CD4-positive, alpha-beta memory T cell (primary cell): ENCODE measurements around the gene ARL6IP4. TPM values are rescaled to one million over a fixed set of nuclear protein-coding genes. Genes with fewer than 3 reads are reported as not detected.

ENCODE experiments used
- CTCF ChIA-PET: fragments of 350-600 bp; sonication (Branson Sonifier 250); formaldehyde crosslinking; loops from one replicate; lab custom pipeline; 2021; ENCODE audit warnings: inconsistent platforms; ENCODE audit not compliant: partially characterized antibody; lab: Charles Lee
- POLR2A ChIA-PET: fragments of 350-600 bp; sonication (Branson Sonifier 250); formaldehyde crosslinking; loops from one replicate; lab custom pipeline; 2021; ENCODE audit not compliant: partially characterized antibody; lab: Charles Lee
- DNase-seq, 5 donors: peaks; one replicate each; pipeline versions ENCODE4 v3.0.0 to v3.0.0-alpha.2; 2020 to 2022; ENCODE audit warnings: mixed read lengths in 1 of 5
- H3K27ac ChIP-seq: one replicate; pipeline ENCODE4 v1.7.0; 2013; ENCODE audit warnings: low read depth, low read length
- H3K27me3 ChIP-seq: 2 replicates; pipeline ENCODE4 v1.7.0; 2013; ENCODE audit warnings: mild to moderate bottlenecking, low read length, moderate library complexity; ENCODE audit not compliant: insufficient read depth
- H3K36me3 ChIP-seq: 2 replicates; pipeline ENCODE4 v1.7.0; 2013; ENCODE audit warnings: mild to moderate bottlenecking, low read length, moderate library complexity; ENCODE audit not compliant: insufficient read depth
- H3K4me1 ChIP-seq: 2 replicates; pipeline ENCODE4 v1.7.0; 2013; ENCODE audit warnings: mild to moderate bottlenecking, low read length, moderate library complexity; ENCODE audit not compliant: insufficient read depth
- H3K4me3 ChIP-seq, 2 donors: one replicate each; pipeline ENCODE4 v1.7.0; 2013; ENCODE audit warnings: low read length in 2 of 2, mild to moderate bottlenecking in 1 of 2
- H3K9me3 ChIP-seq, 2 donors: one replicate each; pipeline ENCODE4 v1.7.0; 2013; ENCODE audit warnings: low read length in 2 of 2, control low read depth in 1 of 2; ENCODE audit not compliant: control insufficient read depth in 1 of 2
- H3K27ac Mint-ChIP-seq, 7 donors: one replicate each; pipeline ENCODE4 v1.8.0; 2020 to 2021; ENCODE audit warnings: mixed read lengths in 7 of 7, mild to moderate bottlenecking in 6 of 7, inconsistent platforms in 3 of 7, moderate library complexity in 3 of 7
- H3K27me3 Mint-ChIP-seq, 2 donors: one replicate each; pipeline ENCODE4 v1.8.0; 2020 to 2021; ENCODE audit warnings: mixed read lengths in 2 of 2
- H3K36me3 Mint-ChIP-seq, 2 donors: one replicate each; pipeline ENCODE4 v1.8.0; 2020 to 2021; ENCODE audit warnings: mixed read lengths in 2 of 2, inconsistent platforms in 1 of 2, mild to moderate bottlenecking in 1 of 2
- H3K4me1 Mint-ChIP-seq, 4 donors: one replicate each; pipeline ENCODE4 v1.8.0; 2020 to 2021; ENCODE audit warnings: mixed read lengths in 4 of 4, mild to moderate bottlenecking in 1 of 4
- H3K4me3 Mint-ChIP-seq, 8 donors: one replicate each; pipeline ENCODE4 v1.8.0; 2020 to 2021; ENCODE audit warnings: mixed read lengths in 8 of 8, mild to moderate bottlenecking in 7 of 8, moderate library complexity in 6 of 8, inconsistent platforms in 3 of 8
- H3K9me3 Mint-ChIP-seq, 8 donors: one replicate each; pipeline ENCODE4 v1.8.0; 2020 to 2021; ENCODE audit warnings: mixed read lengths in 8 of 8, mild to moderate bottlenecking in 5 of 8, inconsistent platforms in 3 of 8, moderate library complexity in 1 of 8
- intact Hi-C: fragments of 100-400 bp; cut with micrococcal nuclease; formaldehyde crosslinking; loops from one replicate; pipeline ENCODE4 v1.15.1; 2023
- polyA plus RNA-seq, 2 donors: library from polyadenylated mRNA; unstranded; fragments of 300-500 nt; fragmentation: Illumina TruSeq; gene quantifications; one replicate each; pipeline ENCODE4 v1.2.3, GENCODE V29; 2021
- total RNA-seq, 2 experiments: library from RNA; stranded (reverse); gene quantifications; one replicate each; pipeline ENCODE4 v1.2.3, GENCODE V29; 2021

Gene ARL6IP4
- total and polyA plus RNA-seq, 4 experiments from 2014 or later = 159 to 252 (median 182) TPM

GRCh38 chr12:122949405-122949804 lies 31.1 kb upstream of the ARL6IP4 start:
- intact Hi-C loops = no loop called here
- Mint-ChIP-seq H3K9me3 (no peaks in the 10 kb centered on the region), H3K36me3 (no peaks in the 10 kb centered on the region), H3K4me3 (no peak overlapping the region), H3K4me1 (peaks cover 5 to 17% (median 12%) of the 10 kb centered on the region in 4 donors), H3K27me3 (no peaks in the 10 kb centered on the region), H3K27ac (no peak overlapping the region)
- Histone ChIP-seq H3K4me3 (no peak overlapping the region), H3K4me1 (peaks cover 11% of the 10 kb centered on the region), H3K9me3 (no peaks in the 10 kb centered on the region), H3K27ac (no peak overlapping the region), H3K27me3 (no peaks in the 10 kb centered on the region), H3K36me3 (no peaks in the 10 kb centered on the region)
- ChIA-PET POLR2A (interaction anchor here (0.9 kb wide), 1 partner anchor 61 kb away, joined by 3 read pairs; no protein-coding TSS in a partner anchor), CTCF (interaction anchor here (0.9 to 17.2 kb wide), 7 partner anchors 52 to 156 kb away, joined by 3 to 268 read pairs (median 5); partner anchors contain the start of gene VPS37B)
- no peak for DNase-seq

DNA sequence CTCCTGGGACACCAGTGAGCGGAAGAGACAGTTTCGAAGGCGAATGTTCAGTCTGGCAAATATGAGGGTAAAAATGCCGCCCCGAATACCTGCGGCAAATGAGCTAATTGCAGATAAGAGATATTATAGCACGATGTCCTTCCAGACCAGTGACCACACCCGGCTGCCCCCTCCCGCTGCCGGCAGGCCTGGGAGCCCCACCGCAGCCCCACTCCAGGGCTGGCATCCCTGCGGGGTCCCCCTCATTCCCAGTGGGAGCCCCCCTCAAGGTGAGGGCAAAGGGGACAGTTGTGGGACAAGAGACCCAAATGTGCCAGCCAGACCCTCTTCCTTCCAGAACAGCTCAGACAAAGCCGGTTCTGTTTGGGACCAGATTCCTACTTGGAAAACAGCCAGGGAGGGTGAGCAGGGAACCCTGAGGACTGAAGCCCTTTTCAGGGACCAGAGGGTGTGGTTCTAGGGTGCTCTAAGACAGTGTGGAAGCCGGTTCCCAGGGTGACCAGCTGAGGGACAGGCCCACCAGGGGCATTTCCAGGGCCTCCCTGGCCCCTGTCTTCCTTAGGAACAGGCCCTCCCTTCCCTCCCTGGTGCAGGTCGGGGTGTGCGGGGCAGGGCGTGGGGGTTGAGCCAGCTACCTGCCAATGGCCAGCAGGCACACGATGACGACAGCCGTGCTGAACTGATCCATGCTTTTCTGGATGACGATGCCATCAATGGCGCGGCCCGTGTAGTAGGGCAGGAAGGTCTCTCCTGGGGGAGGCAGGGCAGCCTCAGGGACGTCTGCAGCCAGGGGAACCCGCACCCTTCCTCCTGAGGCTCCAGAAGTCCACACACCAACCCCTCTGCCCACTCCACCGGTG lies 30.4 kb upstream of the ARL6IP4 start:
- Mint-ChIP-seq H3K27ac (no peak overlapping the region), H3K9me3 (no peaks in the 10 kb centered on the region), H3K27me3 (no peaks in the 10 kb centered on the region), H3K36me3 (no peaks in the 10 kb centered on the region), H3K4me1 (peaks cover 5 to 17% (median 12%) of the 10 kb centered on the region in 4 donors), H3K4me3 (no peak overlapping the region)
- ChIA-PET POLR2A (interaction anchor here (0.6 to 1.1 kb wide), 4 partner anchors 51 to 62 kb away, joined by 3 read pairs; no protein-coding TSS in a partner anchor), CTCF (interaction anchor here (0.9 to 17.2 kb wide), 6 partner anchors 53 to 157 kb away, joined by 3 to 268 read pairs (median 18); partner anchors contain the start of gene VPS37B)
- Histone ChIP-seq H3K9me3 (no peaks in the 10 kb centered on the region), H3K4me1 (peaks cover 11% of the 10 kb centered on the region), H3K27me3 (no peaks in the 10 kb centered on the region), H3K36me3 (no peaks in the 10 kb centered on the region), H3K4me3 (no peak overlapping the region), H3K27ac (no peak overlapping the region)
- intact Hi-C loops = loop anchor here (5.0 kb wide), 1 partner anchor 53 kb away; the partner anchor contains the start of gene VPS37B
- no peak for DNase-seq

DNA sequence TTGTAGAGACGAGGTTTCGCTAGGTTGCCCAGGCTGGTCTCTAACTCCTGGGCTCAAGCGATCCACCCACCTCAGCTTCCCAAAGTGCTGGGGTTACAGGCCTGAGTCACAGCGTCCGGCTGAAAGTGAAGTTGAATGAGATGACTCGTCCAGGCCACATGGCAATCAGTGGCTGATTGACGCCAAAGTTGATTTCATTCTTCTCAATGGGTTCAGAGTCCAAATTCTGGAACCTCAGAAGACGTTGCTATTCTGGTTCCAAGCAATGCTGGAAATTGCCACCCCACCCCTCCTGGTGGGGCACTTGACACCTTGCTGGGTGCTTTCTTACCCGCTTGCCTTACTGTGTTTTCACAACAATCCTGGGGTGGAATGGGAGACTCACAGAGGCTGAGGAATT lies 29.1 kb upstream of the ARL6IP4 start:
- H3K4me3 Mint-ChIP-seq = no peak overlapping the region
- intact Hi-C loops = loop anchor here (5.0 kb wide), 1 partner anchor 54 kb away; the partner anchor contains the start of gene VPS37B

GRCh38 chr12:122951979-122952892 lies 28.2 kb upstream of the ARL6IP4 start:
- no peak overlapping the region for H3K4me3 Mint-ChIP-seq
- Histone ChIP-seq H3K4me1 (peaks cover 6% of the 10 kb centered on the region), H3K9me3 (no peaks in the 10 kb centered on the region), H3K4me3 (no peak overlapping the region), H3K27ac (no peak overlapping the region), H3K36me3 (no peaks in the 10 kb centered on the region), H3K27me3 (no peaks in the 10 kb centered on the region)
- no peaks in the 10 kb centered on the region for H3K27me3 Mint-ChIP-seq
- peaks cover 0 to 1% of the 10 kb centered on the region in 2 donors for H3K36me3 Mint-ChIP-seq
- ChIA-PET CTCF (interaction anchor here (0.7 to 17.2 kb wide), 18 partner anchors 11 to 286 kb away, joined by 3 to 268 read pairs (median 6); partner anchors contain the start of genes ABCB9, OGFOD2 and VPS37B), POLR2A (interaction anchor here (0.6 to 1.0 kb wide), 3 partner anchors 92 to 297 kb away, joined by 3 read pairs; partner anchors contain the start of genes MPHOSPH9 and MTRFR)
- peak; percentile 62 to 69 (median 65) for DNase-seq
- H3K4me1 Mint-ChIP-seq = peaks cover 1 to 6% (median 3%) of the 10 kb centered on the region in 4 donors
- no peaks in the 10 kb centered on the region for H3K9me3 Mint-ChIP-seq
- intact Hi-C loops = loop anchor here (1.0 to 5.0 kb wide), 4 partner anchors 55 to 286 kb away; partner anchors contain the start of gene VPS37B
- peak overlapping the region in 4 of 7 donors; percentile 7 to 37 (median 16) for H3K27ac Mint-ChIP-seq

More for the DNA sequence above, 29.1 kb upstream of the ARL6IP4 start:
- CTCF ChIA-PET = interaction anchor here (0.7 to 17.2 kb wide), 6 partner anchors 54 to 294 kb away, joined by 3 to 268 read pairs (median 17); partner anchors contain the start of gene VPS37B
- no peak overlapping the region for H3K27ac Mint-ChIP-seq
- no peaks in the 10 kb centered on the region for H3K27me3 ChIP-seq
- no peak for DNase-seq
- no peaks in the 10 kb centered on the region for H3K27me3 Mint-ChIP-seq
- H3K9me3 Mint-ChIP-seq = no peaks in the 10 kb centered on the region
- no peaks in the 10 kb centered on the region for H3K9me3 ChIP-seq
- H3K36me3 ChIP-seq = no peaks in the 10 kb centered on the region
- no peak overlapping the region for H3K4me3 ChIP-seq
- POLR2A ChIA-PET = interaction anchor here (0.6 to 0.9 kb wide), 2 partner anchors 63 to 90 kb away, joined by 3 read pairs; no protein-coding TSS in a partner anchor
- H3K27ac ChIP-seq = no peak overlapping the region
- peaks cover 11% of the 10 kb centered on the region for H3K4me1 ChIP-seq
- H3K36me3 Mint-ChIP-seq = no peaks in the 10 kb centered on the region
- peaks cover 5 to 14% (median 9%) of the 10 kb centered on the region in 4 donors for H3K4me1 Mint-ChIP-seq

DNA sequence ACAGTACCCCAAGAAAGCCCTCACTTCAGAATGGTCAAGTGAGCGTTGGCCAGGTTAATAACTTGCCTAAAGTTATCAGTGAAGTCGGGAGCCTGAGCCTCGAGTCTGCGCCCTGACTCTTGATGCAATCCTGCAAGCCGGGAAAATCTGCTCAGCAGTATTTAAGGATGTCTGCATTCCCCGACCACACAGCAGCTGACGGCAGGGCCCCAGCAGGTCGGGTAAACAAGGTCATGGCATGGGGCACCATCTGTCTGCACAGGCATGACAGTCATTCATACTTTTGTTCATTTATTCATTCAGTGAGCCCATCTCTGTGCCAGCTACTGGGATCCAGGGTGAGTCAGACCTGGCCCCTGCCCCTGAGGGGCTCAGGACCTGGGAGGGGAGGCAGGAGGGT lies 25.3 kb upstream of the ARL6IP4 start:
- Mint-ChIP-seq H3K27ac (no peak overlapping the region), H3K27me3 (no peaks in the 10 kb centered on the region), H3K4me1 (peaks cover 0 to 4% (median 2%) of the 10 kb centered on the region in 4 donors), H3K4me3 (no peak overlapping the region), H3K36me3 (peaks cover 0 to 3% of the 10 kb centered on the region in 2 donors), H3K9me3 (no peaks in the 10 kb centered on the region)
- DNase-seq = no peak
- no peaks in the 10 kb centered on the region for H3K36me3 ChIP-seq
- ChIA-PET POLR2A (interaction anchor here (1.3 kb wide), 1 partner anchor 20 kb away, joined by 3 read pairs; the partner anchor contains the start of gene OGFOD2), CTCF (interaction anchor here (0.7 to 17.2 kb wide), 8 partner anchors 9 to 283 kb away, joined by 3 to 268 read pairs (median 6); partner anchors contain the start of gene VPS37B)
- no peak overlapping the region for H3K4me3 ChIP-seq
- no peak overlapping the region for H3K27ac ChIP-seq
- intact Hi-C loops = no loop called here
- H3K9me3 ChIP-seq = no peaks in the 10 kb centered on the region
- H3K4me1 ChIP-seq = no peaks in the 10 kb centered on the region
- H3K27me3 ChIP-seq = no peaks in the 10 kb centered on the region

DNA sequence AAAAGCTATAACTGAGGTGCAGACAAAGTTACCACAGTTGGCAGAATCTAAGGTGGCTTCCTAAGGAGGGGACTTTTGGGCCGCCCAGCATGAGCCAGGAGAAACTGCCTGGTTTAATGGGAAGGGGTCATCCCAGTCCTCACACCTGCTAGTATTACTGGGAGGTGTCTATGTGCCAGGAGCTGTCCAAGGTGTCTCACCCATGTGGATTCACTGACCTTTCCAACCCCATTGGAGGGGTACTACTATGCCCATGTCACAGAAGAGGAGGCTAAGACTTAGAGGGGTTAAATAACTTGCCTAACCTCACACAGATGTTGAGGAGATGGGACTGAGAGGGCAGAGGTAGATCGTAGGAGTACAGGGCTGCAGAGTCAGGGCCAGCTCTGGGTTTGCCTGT lies 24.4 kb upstream of the ARL6IP4 start:
- H3K4me1 ChIP-seq = no peaks in the 10 kb centered on the region
- H3K27ac ChIP-seq = no peak overlapping the region
- no peaks in the 10 kb centered on the region for H3K27me3 Mint-ChIP-seq
- no peak overlapping the region for H3K4me3 ChIP-seq
- no peaks in the 10 kb centered on the region for H3K27me3 ChIP-seq
- H3K4me3 Mint-ChIP-seq = no peak overlapping the region
- DNase-seq = no peak
- intact Hi-C loops = no loop called here
- H3K36me3 ChIP-seq = no peaks in the 10 kb centered on the region
- no peak overlapping the region for H3K27ac Mint-ChIP-seq
- peaks cover 0 to 4% (median 2%) of the 10 kb centered on the region in 4 donors for H3K4me1 Mint-ChIP-seq
- ChIA-PET CTCF (interaction anchor here (1.1 to 17.2 kb wide), 6 partner anchors 10 to 162 kb away, joined by 3 to 268 read pairs (median 6); no protein-coding TSS in a partner anchor), POLR2A (interaction anchor here (1.5 kb wide), 2 partner anchors 84 to 120 kb away, joined by 3 to 4 read pairs; no protein-coding TSS in a partner anchor)
- H3K9me3 ChIP-seq = no peaks in the 10 kb centered on the region
- H3K9me3 Mint-ChIP-seq = no peaks in the 10 kb centered on the region
- peaks cover 0 to 3% of the 10 kb centered on the region in 2 donors for H3K36me3 Mint-ChIP-seq
